ENCODE results near the gene LRRFIP1. TPM values are rescaled to one million over a fixed set of nuclear protein-coding genes. Genes with fewer than 3 reads are reported as not detected.

LRRFIP1 gene
- total and polyA plus RNA-seq, 2 of the 13 experiments (the other 11 are each of a cell fraction or from before 2014, with no cell fraction given), result 15.9 to 40.5 TPM

GRCh38 chr2:237673130-237674001, 46.0 kb downstream of the LRRFIP1 start (continued):
- TF ChIP-seq HMGXB3 (CRISPR knock-in tag; IDR thresholded peaks at IDR 0.05; ENCODE audit: borderline replicate concordance) (no peak), FOXK1 (CRISPR knock-in tag; IDR thresholded peaks at IDR 0.05; ENCODE audit: borderline replicate concordance, low read depth) (peak; percentile 46; the same call in 1 of the 2 replicates), ZBTB38 (CRISPR knock-in tag; IDR thresholded peaks at IDR 0.05) (peak; percentile 89), SNAPC2 (CRISPR knock-in tag; IDR thresholded peaks at IDR 0.05) (0 out of 2 replicates have a peak, but pooled peaks have one; percentile 19), EP300 (IDR thresholded peaks at IDR 0.05; ENCODE audit: low read depth in 2 of 2, low read length in 2 of 2) (no peak), EP300 (CRISPR knock-in tag; IDR thresholded peaks at IDR 0.05; ENCODE audit: borderline replicate concordance) (no peak), ZNF614 (CRISPR knock-in tag; IDR thresholded peaks at IDR 0.05; ENCODE audit: borderline replicate concordance) (0 out of 2 replicates have a peak, but pooled peaks have one; percentile 36), ZSCAN20 (CRISPR knock-in tag; IDR thresholded peaks at IDR 0.05; ENCODE audit: borderline replicate concordance) (no peak), ZMAT3 (CRISPR knock-in tag; conservative IDR thresholded peaks at IDR 0.05) (no peak), TRAFD1 (CRISPR knock-in tag; IDR thresholded peaks at IDR 0.05; ENCODE audit: borderline replicate concordance) (no peak), ZNF24 (IDR thresholded peaks at IDR 0.05) (0 out of 2 replicates have a peak, but pooled peaks have one; percentile 21), KDM2A (CRISPR knock-in tag; IDR thresholded peaks at IDR 0.05; ENCODE audit: borderline replicate concordance, low read depth) (peak; percentile 28; the same call in 1 of the 2 replicates), REXO4 (CRISPR knock-in tag; IDR thresholded peaks at IDR 0.05; ENCODE audit: borderline replicate concordance) (no peak), DPF2 (CRISPR knock-in tag; IDR thresholded peaks at IDR 0.05; ENCODE audit: borderline replicate concordance, low read depth) (no peak), HNRNPLL (IDR thresholded peaks at IDR 0.05; ENCODE audit: low read depth, low read length, poor library complexity, severe bottlenecking) (no peak), GZF1 (CRISPR knock-in tag; IDR thresholded peaks at IDR 0.05) (no peak), GATAD2A (CRISPR knock-in tag; IDR thresholded peaks at IDR 0.05) (peak; percentile 55), TFDP2 (CRISPR knock-in tag; IDR thresholded peaks at IDR 0.05) (no peak), RBM39 (IDR thresholded peaks at IDR 0.05; ENCODE audit: low read depth, low read length, poor library complexity, severe bottlenecking) (peak; percentile 34), RFX3 (CRISPR knock-in tag; IDR thresholded peaks at IDR 0.05) (no peak), GABPB1 (CRISPR knock-in tag; IDR thresholded peaks at IDR 0.05) (peak; percentile 46), ZBTB21 (CRISPR knock-in tag; IDR thresholded peaks at IDR 0.05) (no peak)

All from HepG2 (cell line).